ENCODE measurements around the gene ARFGAP2.
"Not testable (repeated sequence)": the region's sequence is repeated elsewhere in the genome, so short reads cannot be mapped to it uniquely, and the experiment has no call there.

ARFGAP2 gene

GRCh38 chr11:47204637-47204989 lies 27.9 kb upstream of the ARFGAP2 start:
- peak in 1 of 2 experiments; percentile 56 for DNase-seq (ENCODE audit: low read depth in 1 of 2, low spot score in 1 of 2)
- TF ChIP-seq JUND (IDR thresholded peaks at IDR 0.05; ENCODE audit: low read depth), result no peak
- in situ Hi-C loops (cut with HindIII; ENCODE audit: low pct_unique_long_range_greater_than_20kb, low sequenced_read_pairs), result no loop called here

GRCh38 chr11:47202576-47202975 lies 25.9 kb upstream of the ARFGAP2 start:
- in situ Hi-C loops (cut with HindIII; ENCODE audit: low pct_unique_long_range_greater_than_20kb, low sequenced_read_pairs), result no loop called here
- TF ChIP-seq JUND (IDR thresholded peaks at IDR 0.05; ENCODE audit: low read depth), result no peak
- DNase-seq (ENCODE audit: low read depth in 1 of 2, low spot score in 1 of 2), result no peak

- TF ChIP-seq JUND (IDR thresholded peaks at IDR 0.05; ENCODE audit: low read depth), result no peak
- in situ Hi-C loops (cut with HindIII; ENCODE audit: low pct_unique_long_range_greater_than_20kb, low sequenced_read_pairs), result no loop called here
- DNase-seq (ENCODE audit: low read depth in 1 of 2, low spot score in 1 of 2), result no peak
Observed at GRCh38 chr11:47201015-47201414, 24.3 kb upstream of the ARFGAP2 start.

GRCh38 chr11:47198161-47198560 lies 21.5 kb upstream of the ARFGAP2 start:
- in situ Hi-C loops (cut with HindIII; ENCODE audit: low pct_unique_long_range_greater_than_20kb, low sequenced_read_pairs); DNase-seq (ENCODE audit: low read depth in 1 of 2, low spot score in 1 of 2): not testable (repeated sequence)

GRCh38 chr11:47192111-47192510 lies 15.4 kb upstream of the ARFGAP2 start:
- no peak for TF ChIP-seq JUND (IDR thresholded peaks at IDR 0.05; ENCODE audit: low read depth)
- DNase-seq (ENCODE audit: low read depth in 1 of 2, low spot score in 1 of 2), result no peak
- in situ Hi-C loops (cut with HindIII; ENCODE audit: low pct_unique_long_range_greater_than_20kb, low sequenced_read_pairs), result no loop called here

- DNase-seq (ENCODE audit: low read depth in 1 of 2, low spot score in 1 of 2); in situ Hi-C loops (cut with HindIII; ENCODE audit: low pct_unique_long_range_greater_than_20kb, low sequenced_read_pairs): not testable (repeated sequence)
Observed at GRCh38 chr11:47191137-47191536, 14.5 kb upstream of the ARFGAP2 start.

- DNase-seq (ENCODE audit: low read depth in 1 of 2, low spot score in 1 of 2), result peak; percentile 67 to 95
- TF ChIP-seq JUND (IDR thresholded peaks at IDR 0.05; ENCODE audit: low read depth), result peak; percentile 84
- in situ Hi-C loops (cut with HindIII; ENCODE audit: low pct_unique_long_range_greater_than_20kb, low sequenced_read_pairs), result no loop called here
Observed at GRCh38 chr11:47189100-47189834, 12.6 kb upstream of the ARFGAP2 start.

GRCh38 chr11:47188259-47188658 lies 11.6 kb upstream of the ARFGAP2 start:
- DNase-seq (ENCODE audit: low read depth in 1 of 2, low spot score in 1 of 2), result no peak
- TF ChIP-seq JUND (IDR thresholded peaks at IDR 0.05; ENCODE audit: low read depth), result no peak
- in situ Hi-C loops (cut with HindIII; ENCODE audit: low pct_unique_long_range_greater_than_20kb, low sequenced_read_pairs), result no loop called here

GRCh38 chr11:47187723-47188122 lies 11.0 kb upstream of the ARFGAP2 start:
- in situ Hi-C loops (cut with HindIII; ENCODE audit: low pct_unique_long_range_greater_than_20kb, low sequenced_read_pairs), result no loop called here

GRCh38 chr11:47186700-47187695 lies 10.3 kb upstream of the ARFGAP2 start:
- in situ Hi-C loops (cut with HindIII; ENCODE audit: low pct_unique_long_range_greater_than_20kb, low sequenced_read_pairs), result no loop called here
- DNase-seq (ENCODE audit: low read depth in 1 of 2, low spot score in 1 of 2), result no peak

More at GRCh38 chr11:47187723-47188122, 11.0 kb upstream of the ARFGAP2 start:
- DNase-seq (ENCODE audit: low read depth in 1 of 2, low spot score in 1 of 2), result no peak
- TF ChIP-seq JUND (IDR thresholded peaks at IDR 0.05; ENCODE audit: low read depth), result no peak

GRCh38 chr11:47186076-47186699 lies 9.5 kb upstream of the ARFGAP2 start, which contains the start of gene PACSIN3:
Gene PACSIN3 (minus strand): TSS chr11:47186434. CDS start chr11:47182727, 3,707 bp downstream.
- TF ChIP-seq JUND (IDR thresholded peaks at IDR 0.05; ENCODE audit: low read depth), result no peak
- in situ Hi-C loops (cut with HindIII; ENCODE audit: low pct_unique_long_range_greater_than_20kb, low sequenced_read_pairs), result no loop called here
- DNase-seq (ENCODE audit: low read depth in 1 of 2, low spot score in 1 of 2), result peak; percentile 73 to 79

More at GRCh38 chr11:47186700-47187695, 10.3 kb upstream of the ARFGAP2 start:
- no peak for TF ChIP-seq JUND (IDR thresholded peaks at IDR 0.05; ENCODE audit: low read depth)

- in situ Hi-C loops (cut with HindIII; ENCODE audit: low pct_unique_long_range_greater_than_20kb, low sequenced_read_pairs), result no loop called here
- peak; percentile 71 to 81 for DNase-seq (ENCODE audit: low read depth in 1 of 2, low spot score in 1 of 2)
- TF ChIP-seq JUND (IDR thresholded peaks at IDR 0.05; ENCODE audit: low read depth), result no peak
Observed at GRCh38 chr11:47185305-47186075, 8.8 kb upstream of the ARFGAP2 start.
